HEK293T (cell line): ENCODE measurements around the gene THAP4.

Experiments
- ARNT ChIP-seq: fragments of 450-650 bp; IDR thresholded peaks from 2 replicates; pipeline ENCODE4 v1.6.1; 2017; ENCODE audit warnings: mild to moderate bottlenecking
- FOXK2 ChIP-seq: fragments of 450-650 bp; IDR thresholded peaks from 2 replicates; pipeline ENCODE4 v1.6.1; 2016; ENCODE audit warnings: mild to moderate bottlenecking
- HDGF ChIP-seq: fragments of 450-650 bp; IDR thresholded peaks from 2 replicates; pipeline ENCODE4 v1.6.1; 2017; ENCODE audit warnings: antibody characterized with exemption, borderline replicate concordance
- SP1 ChIP-seq: fragments of 450-650 bp; IDR thresholded peaks from 2 replicates; pipeline ENCODE4 v1.6.1; 2017
- TARDBP ChIP-seq: fragments of 450-650 bp; IDR thresholded peaks from 2 replicates; pipeline ENCODE4 v1.6.1; 2016
- ZNF384 ChIP-seq: fragments of 450-650 bp; IDR thresholded peaks from 2 replicates; pipeline ENCODE4 v1.6.1; 2016

DNA sequence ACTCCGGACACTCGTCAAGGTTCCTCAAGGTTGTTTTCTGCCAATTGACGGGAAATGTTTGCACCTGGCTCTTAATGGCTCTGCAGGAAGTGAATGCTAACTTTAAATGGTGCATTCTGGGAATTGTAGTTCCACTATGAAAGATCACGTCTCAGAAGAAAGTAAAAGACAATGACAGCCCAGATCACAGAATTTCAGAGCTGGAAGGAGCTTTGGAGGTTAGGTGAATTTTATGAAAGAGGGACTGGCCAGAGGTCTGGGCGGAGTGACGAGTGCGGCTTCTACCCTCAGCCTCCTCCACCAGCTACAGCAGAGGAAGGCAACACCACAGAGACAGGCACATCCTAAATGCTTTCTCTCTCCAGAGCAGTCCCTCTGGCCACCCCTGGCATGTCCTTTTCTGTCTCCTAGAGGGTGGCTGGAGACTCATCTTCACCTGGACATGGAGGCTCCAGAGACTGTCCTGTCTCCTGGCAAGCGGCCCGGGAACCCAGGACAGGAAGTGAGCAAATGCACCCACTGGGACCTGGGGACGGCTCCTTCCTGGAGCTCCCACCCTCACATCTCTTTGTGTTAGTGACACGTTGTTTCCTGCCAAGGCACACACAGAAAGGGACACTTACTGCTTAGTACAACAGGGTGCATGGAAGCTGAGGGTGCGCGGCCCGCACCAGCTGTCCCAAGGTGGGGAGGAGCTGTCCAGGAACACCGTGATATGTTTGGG is 19.4 kb downstream of the THAP4 start:
- TF ChIP-seq SP1 = no peak
- TF ChIP-seq TARDBP = no peak
- TF ChIP-seq FOXK2 = no peak
- TF ChIP-seq ZNF384 = no peak
- no peak for TF ChIP-seq HDGF
- no peak for TF ChIP-seq ARNT
